Gastrocnemius medialis (tissue), 4 donors: Measurements from ENCODE around the gene TTLL10.

ENCODE experiments used
- POLR2A ChIP-seq, 2 donors: fragments of 450-650 bp; IDR thresholded peaks; one replicate each; pipeline ENCODE4 v1.6.1; 2017; ENCODE audit warnings: antibody characterized with exemption in 2 of 2, mild to moderate bottlenecking in 2 of 2, moderate library complexity in 2 of 2
- TF ChIP-seq, protein P1 (sequence below), 5 experiments: fragments of 450-650 bp in 3 of 5; fragments of 200-600 bp in 2 of 5; sonication (generic) in 2 of 5; IDR thresholded peaks in 4 of 5; conservative IDR thresholded peaks in 1 of 5; 1 replicate in 4 of 5; 2 replicates in 1 of 5; pipeline ENCODE4 v1.5.1; 2016 to 2019; ENCODE audit warnings: antibody characterized with exemption in 5 of 5, mild to moderate bottlenecking in 3 of 5, moderate library complexity in 3 of 5

DNA sequence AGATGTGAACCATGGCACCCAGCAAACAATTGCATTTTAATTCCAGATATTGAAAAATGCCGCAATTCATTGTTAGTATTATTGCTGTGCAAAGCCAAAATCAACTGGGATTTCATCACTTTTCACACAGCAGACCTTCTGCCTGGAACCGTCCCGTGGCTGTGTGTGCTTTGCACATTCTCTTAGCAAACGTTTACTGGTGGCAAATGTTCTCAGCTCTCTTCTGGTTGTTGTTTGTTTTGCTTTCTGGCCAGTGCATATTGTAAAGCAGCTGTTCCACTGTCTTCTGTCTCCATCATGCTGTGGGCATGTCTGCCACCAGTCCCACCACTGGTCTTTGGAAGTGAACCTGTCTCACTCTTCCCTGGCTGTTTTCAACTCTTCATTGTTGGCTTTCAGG, 19.8 kb upstream of the TTLL10 start:
- no peak for TF ChIP-seq POLR2A (IDR thresholded peaks at IDR 0.05)
- TF ChIP-seq, protein P1, sequence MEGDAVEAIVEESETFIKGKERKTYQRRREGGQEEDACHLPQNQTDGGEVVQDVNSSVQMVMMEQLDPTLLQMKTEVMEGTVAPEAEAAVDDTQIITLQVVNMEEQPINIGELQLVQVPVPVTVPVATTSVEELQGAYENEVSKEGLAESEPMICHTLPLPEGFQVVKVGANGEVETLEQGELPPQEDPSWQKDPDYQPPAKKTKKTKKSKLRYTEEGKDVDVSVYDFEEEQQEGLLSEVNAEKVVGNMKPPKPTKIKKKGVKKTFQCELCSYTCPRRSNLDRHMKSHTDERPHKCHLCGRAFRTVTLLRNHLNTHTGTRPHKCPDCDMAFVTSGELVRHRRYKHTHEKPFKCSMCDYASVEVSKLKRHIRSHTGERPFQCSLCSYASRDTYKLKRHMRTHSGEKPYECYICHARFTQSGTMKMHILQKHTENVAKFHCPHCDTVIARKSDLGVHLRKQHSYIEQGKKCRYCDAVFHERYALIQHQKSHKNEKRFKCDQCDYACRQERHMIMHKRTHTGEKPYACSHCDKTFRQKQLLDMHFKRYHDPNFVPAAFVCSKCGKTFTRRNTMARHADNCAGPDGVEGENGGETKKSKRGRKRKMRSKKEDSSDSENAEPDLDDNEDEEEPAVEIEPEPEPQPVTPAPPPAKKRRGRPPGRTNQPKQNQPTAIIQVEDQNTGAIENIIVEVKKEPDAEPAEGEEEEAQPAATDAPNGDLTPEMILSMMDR (IDR thresholded peaks at IDR 0.05 in 4 of 5, conservative IDR thresholded peaks at IDR 0.05 in 1 of 5): no peak
